Neural progenitor cell (in vitro differentiated cells): ENCODE results near the gene ZBTB7A. TPM values are rescaled to one million over a fixed set of nuclear protein-coding genes. Genes with fewer than 3 reads are reported as not detected.
A peak's percentile ranks its signal among the peaks of the same experiment; 100 is the strongest.

Source experiments
- DNase-seq: peaks from one replicate; pipeline ENCODE4 v3.0.0-alpha.2; 2016; ENCODE audit warnings: low spot score
- H2AFZ ChIP-seq: fragments of 200-600 bp; sonication (generic); replicated peaks from 2 replicates; pipeline ENCODE4 v1.6.1; 2016; ENCODE audit warnings: antibody characterized with exemption
- H3F3A ChIP-seq: fragments of 200-600 bp; sonication (generic); 2 replicates; pipeline ENCODE4 v1.6.1; 2016; ENCODE audit warnings: antibody characterized with exemption, low read depth
- H3K27ac ChIP-seq: fragments of 200-600 bp; sonication (generic); 2 replicates; pipeline ENCODE4 v1.5.1; 2016; ENCODE audit warnings: mild to moderate bottlenecking
- H3K27me3 ChIP-seq: fragments of 200-600 bp; sonication (generic); 2 replicates; pipeline ENCODE4 v1.6.1; 2016; ENCODE audit warnings: mild to moderate bottlenecking, moderate library complexity
- H3K36me3 ChIP-seq: fragments of 200-600 bp; sonication (generic); 2 replicates; pipeline ENCODE4 v1.5.1; 2016
- H3K4me1 ChIP-seq: fragments of 200-600 bp; sonication (generic); 2 replicates; pipeline ENCODE4 v1.6.1; 2016; ENCODE audit warnings: mixed run types
- H3K4me2 ChIP-seq: fragments of 200-600 bp; sonication (generic); 2 replicates; pipeline ENCODE4 v1.6.1; 2016
- H3K4me3 ChIP-seq: fragments of 200-600 bp; sonication (generic); 2 replicates; pipeline ENCODE4 v1.5.1; 2016
- H3K79me2 ChIP-seq: fragments of 200-600 bp; sonication (generic); 2 replicates; pipeline ENCODE4 v1.6.1; 2016; ENCODE audit warnings: low read depth
- H3K9ac ChIP-seq: fragments of 200-600 bp; sonication (generic); 2 replicates; pipeline ENCODE4 v1.6.1; 2016
- H3K9me3 ChIP-seq: fragments of 200-600 bp; sonication (generic); 2 replicates; pipeline ENCODE4 v1.5.1; 2016; ENCODE audit warnings: low read depth
- H4K20me1 ChIP-seq: fragments of 200-600 bp; sonication (generic); 2 replicates; pipeline ENCODE4 v1.6.1; 2016; ENCODE audit warnings: low read depth
- H3K27ac Mint-ChIP-seq: 3 replicates; pipeline ENCODE4 v1.8.0; 2021; ENCODE audit warnings: mixed read lengths
- H3K27me3 Mint-ChIP-seq: 2 replicates; pipeline ENCODE4 v1.8.0; 2022; ENCODE audit warnings: low read depth, mild to moderate bottlenecking, inconsistent platforms, moderate library complexity, mixed read lengths; ENCODE audit not compliant: insufficient read depth
- H3K36me3 Mint-ChIP-seq: 3 replicates; pipeline ENCODE4 v1.8.0; 2021; ENCODE audit warnings: mixed read lengths
- H3K4me1 Mint-ChIP-seq: 3 replicates; pipeline ENCODE4 v1.8.0; 2021; ENCODE audit warnings: mixed read lengths
- H3K4me3 Mint-ChIP-seq: 3 replicates; pipeline ENCODE4 v1.8.0; 2021; ENCODE audit warnings: mild to moderate bottlenecking, moderate library complexity, mixed read lengths
- H3K9me3 Mint-ChIP-seq: 3 replicates; pipeline ENCODE4 v1.8.0; 2020; ENCODE audit warnings: mixed read lengths
- CTCF ChIP-seq: fragments of 200-600 bp; sonication (generic); IDR thresholded peaks from 2 replicates; pipeline ENCODE4 v1.5.1; 2017; ENCODE audit warnings: antibody characterized with exemption, mild to moderate bottlenecking
- EZH2 ChIP-seq: fragments of 200-600 bp; sonication (generic); IDR thresholded peaks from 2 replicates; pipeline ENCODE4 v1.6.1; 2017; ENCODE audit warnings: antibody characterized with exemption, mild to moderate bottlenecking, moderate library complexity
- EZH2phosphoT487 ChIP-seq: fragments of 200-600 bp; sonication (generic); IDR thresholded peaks from 2 replicates; pipeline ENCODE4 v1.6.1; 2017; ENCODE audit warnings: antibody characterized with exemption
- total RNA-seq: library from RNA; depleted of rRNA; stranded (reverse); fragments of >200 nt; gene quantifications from 2 replicates; pipeline ENCODE4 v1.2.3, GENCODE V29; 2015; ENCODE audit warnings: low replicate concordance

Gene ZBTB7A
- total RNA-seq, 1 donor from 2014 or later = 4.0 TPM

- no peak for TF ChIP-seq CTCF
- TF ChIP-seq EZH2phosphoT487 = no peak
- no peak for TF ChIP-seq EZH2
- H3K4me1 Mint-ChIP-seq = peaks cover 3% of the 10 kb centered on the region
- Histone ChIP-seq H3F3A (no peaks in the 10 kb centered on the region), H3K4me3 (no peak overlapping the region), H3K9me3 (no peaks in the 10 kb centered on the region), H4K20me1 (no peaks in the 10 kb centered on the region), H3K27ac (no peak overlapping the region), H3K9ac (no peak overlapping the region), H3K4me1 (no peaks in the 10 kb centered on the region), H2AFZ (no peak overlapping the region), H3K79me2 (no peaks in the 10 kb centered on the region), H3K27me3 (no peaks in the 10 kb centered on the region), H3K36me3 (no peaks in the 10 kb centered on the region), H3K4me2 (no peak overlapping the region)
- no peak overlapping the region for H3K27ac Mint-ChIP-seq
- H3K27me3 Mint-ChIP-seq = peaks cover 13% of the 10 kb centered on the region
- no peak overlapping the region for H3K4me3 Mint-ChIP-seq
- no peak for DNase-seq
- no peaks in the 10 kb centered on the region for H3K9me3 Mint-ChIP-seq
- no peaks in the 10 kb centered on the region for H3K36me3 Mint-ChIP-seq
Measured at GRCh38 chr19:4075373-4075772, 8.7 kb upstream of the ZBTB7A start.

- Mint-ChIP-seq H3K4me3 (no peak overlapping the region), H3K36me3 (no peaks in the 10 kb centered on the region), H3K9me3 (no peaks in the 10 kb centered on the region), H3K27ac (peak overlapping the region; percentile 19), H3K27me3 (peaks cover 26% of the 10 kb centered on the region), H3K4me1 (peaks cover 10% of the 10 kb centered on the region)
- TF ChIP-seq EZH2 (no peak), CTCF (no peak), EZH2phosphoT487 (no peak)
- H3K4me1 ChIP-seq = peaks cover 6% of the 10 kb centered on the region
- DNase-seq = no peak
- no peak overlapping the region for H3K9ac ChIP-seq
- no peaks in the 10 kb centered on the region for H3K79me2 ChIP-seq
- H4K20me1 ChIP-seq = no peaks in the 10 kb centered on the region
- H3K4me3 ChIP-seq = no peak overlapping the region
- H3K27me3 ChIP-seq = peaks cover 36% of the 10 kb centered on the region
- H2AFZ ChIP-seq = no peak overlapping the region
- H3K27ac ChIP-seq = no peak overlapping the region
- H3F3A ChIP-seq = peaks cover 15% of the 10 kb centered on the region
- no peaks in the 10 kb centered on the region for H3K36me3 ChIP-seq
- H3K4me2 ChIP-seq = no peak overlapping the region
- no peaks in the 10 kb centered on the region for H3K9me3 ChIP-seq
Measured at GRCh38 chr19:4071610-4072009, 4.9 kb upstream of the ZBTB7A start.

GRCh38 chr19:4069331-4069959, 2.7 kb upstream of the ZBTB7A start:
- Histone ChIP-seq H4K20me1 (peaks cover 6% of the 10 kb centered on the region), H3K36me3 (no peaks in the 10 kb centered on the region), H3K4me2 (no peak overlapping the region), H3K4me3 (no peak overlapping the region), H2AFZ (no peak overlapping the region), H3K9me3 (no peaks in the 10 kb centered on the region), H3K79me2 (peaks cover 6% of the 10 kb centered on the region), H3K9ac (no peak overlapping the region), H3K27me3 (peaks cover 37% of the 10 kb centered on the region), H3K27ac (no peak overlapping the region), H3F3A (peaks cover 19% of the 10 kb centered on the region), H3K4me1 (peaks cover 7% of the 10 kb centered on the region)
- no peak for TF ChIP-seq EZH2phosphoT487
- TF ChIP-seq CTCF = no peak
- TF ChIP-seq EZH2 = no peak
- Mint-ChIP-seq H3K27ac (no peak overlapping the region), H3K4me3 (peak overlapping the region; percentile 69), H3K9me3 (no peaks in the 10 kb centered on the region), H3K4me1 (peaks cover 7% of the 10 kb centered on the region), H3K36me3 (no peaks in the 10 kb centered on the region), H3K27me3 (peaks cover 24% of the 10 kb centered on the region)
- DNase-seq = no peak
